Endothelial cell (in vitro differentiated cells): ENCODE measurements around the gene MEGF10. TPM values are rescaled to one million over a fixed set of nuclear protein-coding genes. Genes with fewer than 3 reads are reported as not detected.

ENCODE experiments used
- total RNA-seq: library from RNA; stranded (reverse); fragmentation: NEBNext Ultra II Directional; extraction: Animal tissue kit (Norgen Biotek cat#: 25700); gene quantifications from one replicate; pipeline ENCODE4 v1.2.1, GENCODE V29; 2021; ENCODE audit not compliant: unreplicated experiment

The MEGF10 gene
- total RNA-seq, 1 donor from 2014 or later: 5.6 TPM

Other genes starting within 250 kb of the MEGF10 start
- 2.0 TPM for gene C5orf63, start 217.3 kb upstream of the MEGF10 start, total RNA-seq
- gene PRRC1, start 226.8 kb downstream of the MEGF10 start, total RNA-seq: 61.1 TPM